CD4-positive, alpha-beta T cell treated with Interleukin-2 at 100 ng/mL for 4 hours (primary cell): ENCODE measurements around the gene CCDC82.
"Not testable (repeated sequence)": the region's sequence is repeated elsewhere in the genome, so short reads cannot be mapped to it uniquely, and the experiment has no call there.

Experiments used
- DNase-seq: peaks from one replicate; pipeline ENCODE4 v3.0.0-alpha.2; 2020; ENCODE audit warnings: low spot score

The CCDC82 gene

GRCh38 chr11:96389720-96390487, at the start of gene CCDC82, which contains the start of gene JRKL:
Gene CCDC82 (minus strand): TSS chr11:96389912. CDS start chr11:96384747, 5,165 bp downstream.
Gene JRKL (plus strand): TSS chr11:96390013. CDS start chr11:96390650, 637 bp downstream.
- DNase-seq, result peak; percentile 98

- not testable (repeated sequence) for DNase-seq
Measured at GRCh38 chr11:96432654-96433053, 42.9 kb upstream of the CCDC82 start.

GRCh38 chr11:96430668-96431067, 41.0 kb upstream of the CCDC82 start:
- DNase-seq, result no peak

GRCh38 chr11:96424693-96425092, 35.0 kb upstream of the CCDC82 start:
- no peak for DNase-seq

- no peak for DNase-seq
Measured at GRCh38 chr11:96413408-96413807, 23.7 kb upstream of the CCDC82 start.

- no peak for DNase-seq
Measured at GRCh38 chr11:96412761-96413381, 23.2 kb upstream of the CCDC82 start.

GRCh38 chr11:96411412-96411811, 21.7 kb upstream of the CCDC82 start:
- not testable (repeated sequence) for DNase-seq

GRCh38 chr11:96400697-96401096, 11.0 kb upstream of the CCDC82 start:
- no peak for DNase-seq

GRCh38 chr11:96397863-96398262, 8.2 kb upstream of the CCDC82 start:
- DNase-seq, result no peak

- DNase-seq, result no peak
Measured at GRCh38 chr11:96396637-96397036, 6.9 kb upstream of the CCDC82 start.

GRCh38 chr11:96394773-96395172, 5.1 kb upstream of the CCDC82 start:
- no peak for DNase-seq

GRCh38 chr11:96393753-96394348, 4.1 kb upstream of the CCDC82 start:
- peak; percentile 57 for DNase-seq

- DNase-seq, result no peak
Measured at GRCh38 chr11:96391698-96392307, 2.1 kb upstream of the CCDC82 start.

- no peak for DNase-seq
Measured at GRCh38 chr11:96390488-96390792, 728 bp upstream of the CCDC82 start.

- DNase-seq, result no peak
Measured at GRCh38 chr11:96388891-96389719, 607 bp downstream of the CCDC82 start.

- no peak for DNase-seq
Measured at GRCh38 chr11:96385187-96385586, 4.5 kb downstream of the CCDC82 start.

GRCh38 chr11:96384156-96384555, 5.6 kb downstream of the CCDC82 start:
- DNase-seq, result no peak

GRCh38 chr11:96376796-96377195, 12.9 kb downstream of the CCDC82 start:
- DNase-seq, result no peak

GRCh38 chr11:96373826-96374225, 15.9 kb downstream of the CCDC82 start:
- no peak for DNase-seq

- DNase-seq, result no peak
Measured at GRCh38 chr11:96367342-96367741, 22.4 kb downstream of the CCDC82 start.

- no peak for DNase-seq
Measured at GRCh38 chr11:96366024-96366423, 23.7 kb downstream of the CCDC82 start.

GRCh38 chr11:96365493-96365892, 24.2 kb downstream of the CCDC82 start:
- no peak for DNase-seq
